SK-N-SH treated with all-trans-retinoic acid at 6 μM for 48 hours (cell line): ENCODE data around the gene RXRA.

ENCODE experiments used
- ATAC-seq: fragments of 200-7000 bp; cut with Tn5 transposase; 3 replicates; pipeline ENCODE4 v1.9.1; 2020; ENCODE audit warnings: mild to moderate bottlenecking, moderate library complexity
- ARNTL ChIP-seq: fragments of 450-650 bp; formaldehyde crosslinking; IDR thresholded peaks from 2 replicates; pipeline ENCODE4 v1.5.0; 2020; ENCODE audit warnings: low read depth, mild to moderate bottlenecking, moderate library complexity, borderline replicate concordance
- BACH2 ChIP-seq: fragments of 250-450 bp; sonication (Bioruptor Pico); IDR thresholded peaks from 2 replicates; pipeline ENCODE4 v1.9.0; 2021; ENCODE audit warnings: mild to moderate bottlenecking, borderline replicate concordance
- CREB5 ChIP-seq: fragments of 250-450 bp; sonication (Bioruptor Pico); IDR thresholded peaks from 2 replicates; pipeline ENCODE4 v1.5.1; 2020; ENCODE audit warnings: low read depth, mild to moderate bottlenecking, moderate library complexity
- CSDC2 ChIP-seq: fragments of 250-450 bp; sonication (Bioruptor Pico); IDR thresholded peaks from 2 replicates; pipeline ENCODE4 v1.5.0; 2020; ENCODE audit warnings: mild to moderate bottlenecking, moderate library complexity
- CSRNP3 ChIP-seq: fragments of 250-450 bp; sonication (Bioruptor Pico); IDR thresholded peaks from 2 replicates; pipeline ENCODE4 v1.5.1; 2021; ENCODE audit warnings: mild to moderate bottlenecking, moderate library complexity
- ESRRG ChIP-seq: fragments of 250-450 bp; sonication (Bioruptor Pico); IDR thresholded peaks from 2 replicates; pipeline ENCODE4 v1.6.1; 2021; ENCODE audit warnings: mild to moderate bottlenecking
- GLIS3 ChIP-seq: fragments of 250-450 bp; sonication (Bioruptor Pico); IDR thresholded peaks from 2 replicates; pipeline ENCODE4 v1.5.0; 2020; ENCODE audit warnings: mild to moderate bottlenecking, moderate library complexity
- ISL1 ChIP-seq: fragments of 250-450 bp; sonication (Bioruptor Pico); IDR thresholded peaks from 2 replicates; pipeline ENCODE4 v2.1.2; 2022; ENCODE audit warnings: mild to moderate bottlenecking, moderate library complexity
- OSR1 ChIP-seq: fragments of 250-450 bp; sonication (Bioruptor Pico); IDR thresholded peaks from 2 replicates; pipeline ENCODE4 v1.8.0; 2022; ENCODE audit warnings: moderate library complexity, mild to moderate bottlenecking, inconsistent platforms
- POU6F1 ChIP-seq: fragments of 250-450 bp; sonication (Bioruptor Pico); IDR thresholded peaks from 2 replicates; pipeline ENCODE4 v1.8.0; 2021; ENCODE audit warnings: low read depth, mild to moderate bottlenecking, moderate library complexity, borderline replicate concordance
- PPARA ChIP-seq: fragments of 250-450 bp; sonication (Bioruptor Pico); IDR thresholded peaks from 2 replicates; pipeline ENCODE4 v1.5.0; 2020; ENCODE audit warnings: mild to moderate bottlenecking, borderline replicate concordance
- RARB ChIP-seq: fragments of 250-450 bp; sonication (Bioruptor Pico); IDR thresholded peaks from 2 replicates; pipeline ENCODE4 v1.8.0; 2021; ENCODE audit warnings: mild to moderate bottlenecking, moderate library complexity
- SNAI2 ChIP-seq: fragments of 250-450 bp; sonication (Bioruptor Pico); IDR thresholded peaks from 2 replicates; pipeline ENCODE4 v1.5.0; 2020; ENCODE audit warnings: mild to moderate bottlenecking, moderate library complexity
- TSHZ2 ChIP-seq: fragments of 250-450 bp; sonication (Bioruptor Pico); IDR thresholded peaks from 2 replicates; pipeline ENCODE4 v1.5.0; 2020; ENCODE audit warnings: mild to moderate bottlenecking, moderate library complexity
- ZC3H10 ChIP-seq: fragments of 250-450 bp; sonication (Bioruptor Pico); IDR thresholded peaks from 2 replicates; pipeline ENCODE4 v1.5.1; 2021; ENCODE audit warnings: mild to moderate bottlenecking, moderate library complexity
- ZFP3 ChIP-seq: fragments of 250-450 bp; sonication (Bioruptor Pico); IDR thresholded peaks from 2 replicates; pipeline ENCODE4 v1.5.0; 2020; ENCODE audit warnings: mild to moderate bottlenecking, moderate library complexity
- ZFP30 ChIP-seq: fragments of 450-650 bp; formaldehyde crosslinking; IDR thresholded peaks from 2 replicates; pipeline ENCODE4 v1.5.0; 2022; ENCODE audit warnings: mild to moderate bottlenecking, moderate library complexity
- ZNF8 ChIP-seq: fragments of 450-650 bp; formaldehyde crosslinking; IDR thresholded peaks from 2 replicates; pipeline ENCODE4 v1.5.0; 2020; ENCODE audit warnings: mild to moderate bottlenecking, moderate library complexity
- TF ChIP-seq, protein P1 (sequence below): fragments of 250-450 bp; sonication (Bioruptor Pico); IDR thresholded peaks from 2 replicates; pipeline ENCODE4 v1.8.0; 2020; ENCODE audit warnings: mild to moderate bottlenecking, moderate library complexity, borderline replicate concordance

RXRA gene

DNA sequence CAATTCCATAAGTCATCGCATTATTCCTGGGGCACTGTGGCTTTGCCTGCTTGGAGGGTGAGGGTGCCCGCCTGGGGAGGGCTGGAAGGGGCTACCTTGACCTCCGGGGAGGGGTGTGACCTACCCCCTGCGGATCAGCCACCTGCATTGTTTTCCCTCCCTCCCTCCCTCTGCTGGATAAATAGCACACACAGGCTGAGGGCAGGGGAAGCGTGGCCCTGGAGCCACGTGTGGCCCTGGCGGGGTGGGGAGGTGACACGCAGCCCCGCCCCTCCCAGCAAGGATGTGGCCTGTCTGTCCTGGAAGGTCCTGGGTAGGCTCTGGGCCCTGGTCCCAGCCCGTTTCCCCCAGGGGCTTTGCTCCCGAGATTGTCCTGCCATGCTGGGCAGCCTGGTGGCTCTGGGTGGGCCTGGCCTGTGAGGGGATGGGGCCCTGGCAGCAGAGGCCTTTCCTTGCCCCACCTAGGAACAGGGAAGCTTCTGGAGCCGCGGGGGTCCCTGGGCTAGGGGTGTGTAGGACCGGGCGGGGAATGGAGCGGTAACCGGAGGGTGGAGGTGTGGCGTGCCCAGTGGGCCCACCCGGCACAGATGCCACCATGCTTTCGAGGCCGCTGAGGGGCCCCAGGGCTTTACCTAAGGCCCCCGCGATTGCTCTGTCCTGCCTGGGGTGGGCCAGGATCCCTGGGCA lies 33.4 kb downstream of the RXRA start:
- no peak for ATAC-seq
- no peak for TF ChIP-seq ESRRG (CRISPR knock-in tag)
- no peak for TF ChIP-seq SNAI2 (CRISPR knock-in tag)
- no peak for TF ChIP-seq ISL1
- TF ChIP-seq ZFP3 (CRISPR knock-in tag) = no peak
- no peak for TF ChIP-seq OSR1

GRCh38 chr9:134360180-134360759 lies 34.0 kb downstream of the RXRA start:
- ATAC-seq = no peak

GRCh38 chr9:134360897-134361296 lies 34.6 kb downstream of the RXRA start:
- peak; percentile 64 for ATAC-seq
- TF ChIP-seq BACH2 (CRISPR knock-in tag) (no peak), ARNTL (CRISPR knock-in tag) (peak; percentile 69; the same call in 1 of the 2 replicates), TSHZ2 (CRISPR knock-in tag) (peak; percentile 31; the same call in 1 of the 2 replicates)

More at GRCh38 chr9:134360180-134360759, 34.0 kb downstream of the RXRA start:
- TF ChIP-seq PPARA (no peak), POU6F1 (CRISPR knock-in tag) (no peak), ISL1 (no peak), GLIS3 (CRISPR knock-in tag) (no peak), ZNF8 (CRISPR knock-in tag) (no peak), CSRNP3 (CRISPR knock-in tag) (no peak), ESRRG (CRISPR knock-in tag) (no peak), CSDC2 (CRISPR knock-in tag) (no peak), RARB (CRISPR knock-in tag) (no peak), SNAI2 (CRISPR knock-in tag) (no peak), CREB5 (CRISPR knock-in tag) (no peak), ZFP30 (CRISPR knock-in tag) (no peak), BACH2 (CRISPR knock-in tag) (no peak)
- TF ChIP-seq, protein P1, sequence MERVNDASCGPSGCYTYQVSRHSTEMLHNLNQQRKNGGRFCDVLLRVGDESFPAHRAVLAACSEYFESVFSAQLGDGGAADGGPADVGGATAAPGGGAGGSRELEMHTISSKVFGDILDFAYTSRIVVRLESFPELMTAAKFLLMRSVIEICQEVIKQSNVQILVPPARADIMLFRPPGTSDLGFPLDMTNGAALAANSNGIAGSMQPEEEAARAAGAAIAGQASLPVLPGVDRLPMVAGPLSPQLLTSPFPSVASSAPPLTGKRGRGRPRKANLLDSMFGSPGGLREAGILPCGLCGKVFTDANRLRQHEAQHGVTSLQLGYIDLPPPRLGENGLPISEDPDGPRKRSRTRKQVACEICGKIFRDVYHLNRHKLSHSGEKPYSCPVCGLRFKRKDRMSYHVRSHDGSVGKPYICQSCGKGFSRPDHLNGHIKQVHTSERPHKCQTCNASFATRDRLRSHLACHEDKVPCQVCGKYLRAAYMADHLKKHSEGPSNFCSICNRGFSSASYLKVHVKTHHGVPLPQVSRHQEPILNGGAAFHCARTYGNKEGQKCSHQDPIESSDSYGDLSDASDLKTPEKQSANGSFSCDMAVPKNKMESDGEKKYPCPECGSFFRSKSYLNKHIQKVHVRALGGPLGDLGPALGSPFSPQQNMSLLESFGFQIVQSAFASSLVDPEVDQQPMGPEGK = no peak

DNA sequence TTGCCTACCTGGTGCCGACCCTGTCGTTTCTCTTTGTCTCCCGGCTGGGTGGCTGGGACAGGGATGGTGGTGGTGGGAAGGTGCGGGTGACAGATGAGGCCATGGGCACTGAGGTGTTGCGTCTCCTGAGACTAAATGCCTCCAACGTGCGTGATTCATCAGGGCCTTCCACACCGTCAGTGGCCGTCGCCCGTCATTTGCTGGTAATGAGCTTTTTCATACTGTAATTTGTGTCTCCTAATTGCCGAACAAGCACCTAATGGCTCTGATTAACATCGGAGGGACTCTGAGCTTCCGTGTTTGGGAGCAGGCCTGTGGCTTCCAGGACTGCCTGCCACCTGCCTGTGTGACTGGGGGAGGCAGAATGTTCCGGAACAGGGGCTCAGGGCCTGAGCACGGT lies 35.2 kb downstream of the RXRA start:
- no peak for ATAC-seq
- TF ChIP-seq CREB5 (CRISPR knock-in tag) = no peak
- no peak for TF ChIP-seq CSRNP3 (CRISPR knock-in tag)
- TF ChIP-seq ZC3H10 (CRISPR knock-in tag) = no peak
- no peak for TF ChIP-seq CSDC2 (CRISPR knock-in tag)
- no peak for TF ChIP-seq BACH2 (CRISPR knock-in tag)
- TF ChIP-seq OSR1 = no peak
- no peak for TF ChIP-seq TSHZ2 (CRISPR knock-in tag)
- no peak for TF ChIP-seq ZFP3 (CRISPR knock-in tag)
